GM12878 (cell line): Measurements from ENCODE around the gene OS9. TPM values are rescaled to one million over a fixed set of nuclear protein-coding genes. Genes with fewer than 3 reads are reported as not detected.

Experiments
- ATAC-seq: fragments of 200-7000 bp; cut with Tn5 transposase; 3 replicates; pipeline ENCODE4 v1.9.1; 2020; ENCODE audit warnings: mild to moderate bottlenecking, moderate library complexity
- BruUV-seq: library from RNA; stranded (reverse); fragments of 400-500 nt; replicated peaks from 2 replicates; lab custom pipeline; 2021; lab: Mats Ljungman, UMichigan
- CTCF ChIA-PET: fragments of 300-600 bp; sonication (Branson Sonifier 250); formaldehyde crosslinking; extraction: SDS; loops from one replicate; lab custom pipeline; 2021; ENCODE audit warnings: inconsistent platforms; lab: Yijun Ruan, JAX
- POLR2A ChIA-PET: fragments of 350-600 bp; formaldehyde crosslinking; extraction: SDS; loops from one replicate; lab custom pipeline; 2021; ENCODE audit warnings: inconsistent platforms; lab: Charles Lee
- RAD21 ChIA-PET: fragments of 300-600 bp; sonication (Branson Sonifier 250); formaldehyde crosslinking; loops from one replicate; lab custom pipeline; 2023; ENCODE audit warnings: antibody characterized with exemption; ENCODE audit not compliant: unreplicated experiment; lab: Charles Lee
- SMC1A ChIA-PET: fragments of 300-600 bp; sonication (Branson Sonifier 250); formaldehyde crosslinking; loops from one replicate; lab custom pipeline; 2023; ENCODE audit not compliant: unreplicated experiment, uncharacterized antibody; lab: Charles Lee
- DNase-seq: peaks from one replicate; pipeline ENCODE4 v3.0.0-alpha.2; 2011; ENCODE audit warnings: low read depth, low spot score
- FAIRE-seq: peaks from 3 replicates; lab custom pipeline; 2011; peaks lifted over from hg19 to GRCh38; lab: Jason Lieb, UNC
- H2AFZ ChIP-seq: 2 replicates; pipeline ENCODE4 v1.6.0; 2011; ENCODE audit warnings: low read depth, low read length, control low read depth; ENCODE audit not compliant: control insufficient read depth
- H3K27ac ChIP-seq: 2 replicates; pipeline ENCODE4 v1.5.1; 2011; ENCODE audit warnings: control low read depth; ENCODE audit not compliant: control insufficient read depth, insufficient read depth
- H3K27me3 ChIP-seq, 2 experiments: replicated peaks in 1 of 2; 2 replicates each; pipeline versions ENCODE4 v1.6.0 to v1.6.1; 2011; ENCODE audit warnings: low read length in 1 of 2; ENCODE audit not compliant: control insufficient read depth in 2 of 2, insufficient read depth in 2 of 2
- H3K36me3 ChIP-seq, 2 experiments: 2 replicates each; pipeline ENCODE4 v1.5.1; 2011; ENCODE audit warnings: low read length in 1 of 2; ENCODE audit not compliant: control insufficient read depth in 2 of 2, insufficient read depth in 2 of 2
- H3K4me1 ChIP-seq: 2 replicates; pipeline ENCODE4 v1.6.1; 2011; ENCODE audit warnings: mild to moderate bottlenecking, low read length, moderate library complexity, mixed read lengths; ENCODE audit not compliant: control insufficient read depth, insufficient read depth
- H3K4me2 ChIP-seq: 2 replicates; pipeline ENCODE4 v1.6.0; 2011; ENCODE audit warnings: control low read depth; ENCODE audit not compliant: control insufficient read depth, insufficient read depth
- H3K4me3 ChIP-seq: fragments of 200-600 bp; sonication (generic); 2 replicates; pipeline ENCODE4 v1.5.1; 2016
- H3K79me2 ChIP-seq: 2 replicates; pipeline ENCODE4 v1.6.0; 2011; ENCODE audit warnings: low read length; ENCODE audit not compliant: control insufficient read depth, insufficient read depth
- H3K9ac ChIP-seq: 2 replicates; pipeline ENCODE4 v1.8.0; 2011; ENCODE audit warnings: low read length, control low read depth, mixed read lengths; ENCODE audit not compliant: control insufficient read depth, insufficient read depth
- H3K9me3 ChIP-seq: replicated peaks from 3 replicates; pipeline ENCODE4 v1.5.1; 2011; ENCODE audit warnings: mild to moderate bottlenecking, low read length; ENCODE audit not compliant: control insufficient read depth, insufficient read depth
- H4K20me1 ChIP-seq: 2 replicates; pipeline ENCODE4 v1.6.0; 2011; ENCODE audit not compliant: control insufficient read depth, insufficient read depth
- EED ChIP-seq: sonication (generic); IDR thresholded peaks from 2 replicates; pipeline ENCODE4 v1.6.1; 2016; ENCODE audit warnings: antibody characterized with exemption, low read depth
- GABPA ChIP-seq: IDR thresholded peaks from 2 replicates; pipeline ENCODE4 v1.6.1; 2014; ENCODE audit warnings: antibody characterized with exemption, low read depth, mild to moderate bottlenecking, inconsistent platforms
- HDAC6 ChIP-seq: fragments of 200-600 bp; sonication (generic); IDR thresholded peaks from one replicate; pipeline ENCODE4 v1.8.0; 2017; ENCODE audit warnings: antibody characterized with exemption; ENCODE audit not compliant: unreplicated experiment
- IKZF1 ChIP-seq: fragments of 450-650 bp; conservative IDR thresholded peaks from 2 replicates; pipeline ENCODE4 v1.6.1; 2017; ENCODE audit warnings: antibody characterized with exemption, mild to moderate bottlenecking
- MEF2A ChIP-seq: IDR thresholded peaks from 2 replicates; pipeline ENCODE4 v1.6.1; 2011; ENCODE audit warnings: low read depth, mild to moderate bottlenecking, low read length, moderate library complexity; ENCODE audit not compliant: insufficient read depth
- NBN ChIP-seq: fragments of 450-650 bp; IDR thresholded peaks from 2 replicates; pipeline ENCODE4 v1.6.1; 2016
- POLR2A ChIP-seq: IDR thresholded peaks from 2 replicates; pipeline ENCODE4 v1.6.1; 2011; ENCODE audit warnings: low read depth, mild to moderate bottlenecking, low read length
- RFX5 ChIP-seq: IDR thresholded peaks from 2 replicates; pipeline ENCODE4 v1.6.1; 2011; ENCODE audit warnings: low read depth, low read length, improper control_type of control experiment
- SMARCA5 ChIP-seq: fragments of 450-650 bp; IDR thresholded peaks from 2 replicates; pipeline ENCODE4 v1.6.1; 2017; ENCODE audit warnings: mild to moderate bottlenecking
- SMC3 ChIP-seq: IDR thresholded peaks from 2 replicates; pipeline ENCODE4 v1.6.1; 2011; ENCODE audit warnings: low read length, improper control_type of control experiment, borderline replicate concordance
- STAT3 ChIP-seq: IDR thresholded peaks from 2 replicates; pipeline ENCODE4 v1.6.1; 2011; ENCODE audit warnings: low read depth, low read length, improper control_type of control experiment
- WRNIP1 ChIP-seq: IDR thresholded peaks from 2 replicates; pipeline ENCODE4 v1.6.1; 2011; ENCODE audit warnings: low read depth, low read length, improper control_type of control experiment, borderline replicate concordance
- ZNF207 ChIP-seq: fragments of 450-650 bp; IDR thresholded peaks from 2 replicates; pipeline ENCODE4 v1.6.1; 2014; ENCODE audit warnings: antibody characterized with exemption, mild to moderate bottlenecking, borderline replicate concordance
- ZNF24 ChIP-seq: fragments of 450-650 bp; IDR thresholded peaks from 2 replicates; pipeline ENCODE4 v1.6.1; 2017; ENCODE audit warnings: antibody characterized with exemption, mild to moderate bottlenecking
- ZNF384 ChIP-seq: IDR thresholded peaks from 2 replicates; pipeline ENCODE4 v1.6.1; 2012; ENCODE audit warnings: low read depth, mild to moderate bottlenecking, low read length, improper control_type of control experiment, borderline replicate concordance
- WGBS: methylation state at CpG from one replicate; pipeline ENCODE4 v1.1.6; 2016; ENCODE audit warnings: low lambda C conversion rate; ENCODE audit not compliant: insufficient replicate concordance, insufficient coverage; ENCODE audit errors: missing lambda C conversion rate; 5-methylcytosine and 5-hydroxymethylcytosine counted together
- in situ Hi-C: fragments of 300-500 bp; cut with MboI; formaldehyde crosslinking; loops from 9 replicates; pipeline ENCODE4 v1.14.3; 2018; ENCODE audit warnings: mixed read lengths
- intact Hi-C: fragments of 100-400 bp; cut with micrococcal nuclease; formaldehyde crosslinking; loops from one replicate; pipeline ENCODE4 v1.14.2; 2022; ENCODE audit not compliant: unreplicated experiment
- polyA plus RNA-seq, 11 experiments: library from polyadenylated mRNA; depleted of rRNA in 4 of 11; unstranded in 6 of 11; stranded (reverse) in 5 of 11; fragments of >200 nt; fragmentation: Nextera tagmentation in 4 of 11; fragmentation: Illumina TruSeq in 1 of 11; extraction: Ambion mirVana in 4 of 11; extraction: Trizol in 1 of 11; gene quantifications; 1 replicate in 1 of 11; 2 replicates in 10 of 11; pipeline versions ENCODE4 v1.2.1 to v1.2.3, GENCODE V29; 2011 to 2016; ENCODE audit warnings: inconsistent platforms in 2 of 11, missing spikeins in 2 of 11, low read depth in 1 of 11
- total RNA-seq, 4 experiments: library from RNA; depleted of rRNA in 3 of 4; stranded (reverse); fragments of >200 nt in 3 of 4; fragmentation: Illumina TruSeq in 1 of 4; extraction: Trizol in 1 of 4; gene quantifications; 2 replicates each; pipeline versions ENCODE4 v1.2.1 to v1.2.3, GENCODE V29; 2013 to 2021
- TF ChIP-seq, protein P1 (sequence below), 3 experiments: IDR thresholded peaks in 2 of 3; conservative IDR thresholded peaks in 1 of 3; 2 replicates each; pipeline ENCODE4 v1.5.1; 2011; ENCODE audit warnings: low read depth in 3 of 3, low read length in 3 of 3, mild to moderate bottlenecking in 3 of 3, control low read depth in 2 of 3, moderate library complexity in 2 of 3, inconsistent platforms in 1 of 3, mixed read lengths in 1 of 3; ENCODE audit not compliant: control insufficient read depth in 2 of 3, insufficient read depth in 1 of 3; ENCODE audit errors: extremely low read depth in 1 of 3

The OS9 gene
- total and polyA plus RNA-seq, 10 of the 15 experiments (the other 5 are each of a cell fraction or from before 2014, with no cell fraction given): 5.2 to 106 (median 79.1) TPM

- peak overlapping the region; percentile 81 for H2AFZ ChIP-seq
Observed at GRCh38 chr12:57765003-57765697, 71.2 kb downstream of the OS9 start.

More at GRCh38 chr12:57765003-57765697, 71.2 kb downstream of the OS9 start:
- Histone ChIP-seq H3K9me3 (no peaks in the 10 kb centered on the region), H4K20me1 (no peaks in the 10 kb centered on the region), H3K4me3 (peak overlapping the region; percentile 65; the same call in 1 of the 2 replicates), H3K79me2 (no peaks in the 10 kb centered on the region), H3K4me2 (peak overlapping the region; percentile 95), H3K27ac (no peak overlapping the region), H3K4me1 (peaks cover 22% of the 10 kb centered on the region), H3K9ac (peak overlapping the region; percentile 20; the same call in 1 of the 2 replicates), H3K27me3 (peaks cover 11 to 23% of the 10 kb centered on the region in 2 experiments; a peak in 3 of 4 replicates), H3K36me3 (no peaks in the 10 kb centered on the region; a peak in 1 of 4 replicates)
- no peak for FAIRE-seq
- BruUV-seq: no TSS peak
- POLR2A ChIA-PET: interaction anchor here (0.6 to 1.5 kb wide), 2 partner anchors 9 to 1089 kb away, joined by 4 to 5 read pairs; no protein-coding TSS in a partner anchor
- ATAC-seq: peak; percentile 84
- RAD21 ChIA-PET: no interaction called here
- SMC1A ChIA-PET: interaction anchor here (1.7 kb wide), 1 partner anchor 9 kb away, joined by 5 read pairs; no protein-coding TSS in a partner anchor
- intact Hi-C loops: no loop called here
- CTCF ChIA-PET: interaction anchor here (0.7 to 7.3 kb wide), 5 partner anchors 10 to 120 kb away, joined by 3 to 62 read pairs (median 3); partner anchors contain the start of gene MARCHF9
- TF ChIP-seq SMARCA5 (peak; percentile 57), NBN (no peak), GABPA (no peak), STAT3 (no peak), EED (peak; percentile 42; the same call in 1 of the 2 replicates), HDAC6 (peak; percentile 54), POLR2A (peak; percentile 56; the same call in 1 of the 2 replicates), SMC3 (peak; percentile 4; the same call in 1 of the 2 replicates), RFX5 (no peak), IKZF1 (peak; percentile 44), ZNF24 (no peak), ZNF384 (no peak), WRNIP1 (no peak), ZNF207 (no peak), MEF2A (no peak)
- TF ChIP-seq, protein P1, sequence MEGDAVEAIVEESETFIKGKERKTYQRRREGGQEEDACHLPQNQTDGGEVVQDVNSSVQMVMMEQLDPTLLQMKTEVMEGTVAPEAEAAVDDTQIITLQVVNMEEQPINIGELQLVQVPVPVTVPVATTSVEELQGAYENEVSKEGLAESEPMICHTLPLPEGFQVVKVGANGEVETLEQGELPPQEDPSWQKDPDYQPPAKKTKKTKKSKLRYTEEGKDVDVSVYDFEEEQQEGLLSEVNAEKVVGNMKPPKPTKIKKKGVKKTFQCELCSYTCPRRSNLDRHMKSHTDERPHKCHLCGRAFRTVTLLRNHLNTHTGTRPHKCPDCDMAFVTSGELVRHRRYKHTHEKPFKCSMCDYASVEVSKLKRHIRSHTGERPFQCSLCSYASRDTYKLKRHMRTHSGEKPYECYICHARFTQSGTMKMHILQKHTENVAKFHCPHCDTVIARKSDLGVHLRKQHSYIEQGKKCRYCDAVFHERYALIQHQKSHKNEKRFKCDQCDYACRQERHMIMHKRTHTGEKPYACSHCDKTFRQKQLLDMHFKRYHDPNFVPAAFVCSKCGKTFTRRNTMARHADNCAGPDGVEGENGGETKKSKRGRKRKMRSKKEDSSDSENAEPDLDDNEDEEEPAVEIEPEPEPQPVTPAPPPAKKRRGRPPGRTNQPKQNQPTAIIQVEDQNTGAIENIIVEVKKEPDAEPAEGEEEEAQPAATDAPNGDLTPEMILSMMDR (IDR thresholded peaks at IDR 0.05 in 2 of 3, conservative IDR thresholded peaks at IDR 0.05 in 1 of 3; ENCODE audit: control insufficient read depth in 2 of 3, extremely low read depth in 1 of 3, insufficient read depth in 1 of 3, low read depth in 3 of 3, low read length in 3 of 3): peak; percentile 35 to 45 (median 42)
- DNase-seq: no peak
- 4% methylated on average over 60 of the region's 60 CpGs for WGBS
- in situ Hi-C loops: no loop called here
